CD4-positive, CD25-positive, alpha-beta regulatory T cell (primary cell): ENCODE measurements around the gene PHAF1. TPM values are rescaled to one million over a fixed set of nuclear protein-coding genes. Genes with fewer than 3 reads are reported as not detected.
A peak's percentile ranks its signal among the peaks of the same experiment; 100 is the strongest.

Source experiments
- ATAC-seq, 2 donors: fragments of 150-1000 bp; cut with Tn5 transposase; one replicate each; pipeline ENCODE4 v1.10.0; 2021; ENCODE audit warnings: low read depth in 2 of 2, moderate number of reproducible peaks in 2 of 2, moderate library complexity in 1 of 2
- DNase-seq, 3 donors: peaks; one replicate each; pipeline versions ENCODE4 v3.0.0 to v3.0.0-alpha.2; 2012 to 2022; ENCODE audit warnings: mixed read lengths in 1 of 3
- H3K27ac ChIP-seq: one replicate; pipeline ENCODE4 v1.7.0; 2013; ENCODE audit warnings: mild to moderate bottlenecking, low read length; ENCODE audit not compliant: insufficient read depth, poor library complexity, severe bottlenecking
- H3K27me3 ChIP-seq: one replicate; pipeline ENCODE4 v1.7.0; 2013; ENCODE audit warnings: low read length; ENCODE audit not compliant: control insufficient read depth, insufficient read depth
- H3K36me3 ChIP-seq: one replicate; pipeline ENCODE4 v1.7.0; 2013; ENCODE audit warnings: mild to moderate bottlenecking, low read length, moderate library complexity; ENCODE audit not compliant: control insufficient read depth, insufficient read depth
- H3K4me1 ChIP-seq: 2 replicates; pipeline ENCODE4 v1.7.0; 2013; ENCODE audit warnings: mild to moderate bottlenecking, low read length; ENCODE audit not compliant: insufficient read depth, control insufficient read depth, poor library complexity, severe bottlenecking
- H3K4me3 ChIP-seq: one replicate; pipeline ENCODE4 v1.7.0; 2013; ENCODE audit warnings: low read depth, mild to moderate bottlenecking, low read length, moderate library complexity
- H3K9me3 ChIP-seq, 2 experiments: 1 replicate in 1 of 2; 2 replicates in 1 of 2; pipeline ENCODE4 v1.7.0; 2013; ENCODE audit warnings: low read length in 2 of 2, mild to moderate bottlenecking in 1 of 2, moderate library complexity in 1 of 2; ENCODE audit not compliant: control insufficient read depth in 2 of 2
- H3K27ac Mint-ChIP-seq, 3 donors: one replicate each; pipeline ENCODE4 v1.8.0; 2020 to 2022; ENCODE audit warnings: mild to moderate bottlenecking in 3 of 3, mixed read lengths in 3 of 3, moderate library complexity in 2 of 3
- H3K27me3 Mint-ChIP-seq: one replicate; pipeline ENCODE4 v1.8.0; 2022; ENCODE audit warnings: mild to moderate bottlenecking, mixed read lengths
- H3K36me3 Mint-ChIP-seq: one replicate; pipeline ENCODE4 v1.8.0; 2020; ENCODE audit warnings: mixed read lengths
- H3K4me1 Mint-ChIP-seq, 4 donors: one replicate each; pipeline ENCODE4 v1.8.0; 2020 to 2022; ENCODE audit warnings: mixed read lengths in 4 of 4, mild to moderate bottlenecking in 1 of 4
- H3K4me3 Mint-ChIP-seq, 4 donors: one replicate each; pipeline ENCODE4 v1.8.0; 2020 to 2022; ENCODE audit warnings: mild to moderate bottlenecking in 4 of 4, mixed read lengths in 4 of 4, moderate library complexity in 3 of 4
- H3K9me3 Mint-ChIP-seq, 7 donors: one replicate each; pipeline ENCODE4 v1.8.0; 2020 to 2022; ENCODE audit warnings: mixed read lengths in 7 of 7, mild to moderate bottlenecking in 3 of 7, moderate library complexity in 2 of 7
- polyA plus RNA-seq, 4 donors: library from polyadenylated mRNA; unstranded; fragments of 300-500 nt; fragmentation: Illumina TruSeq; gene quantifications; one replicate each; pipeline ENCODE4 v1.2.3, GENCODE V29; 2021
- total RNA-seq: library from RNA; stranded (reverse); gene quantifications from one replicate; pipeline ENCODE4 v1.2.3, GENCODE V29; 2022

Gene PHAF1
- total and polyA plus RNA-seq, 5 donors from 2014 or later = 10.0 to 19.2 (median 12.0) TPM

GRCh38 chr16:67182288-67182687 is 72.5 kb downstream of the PHAF1 start:
- Mint-ChIP-seq H3K4me3 (no peak overlapping the region), H3K27me3 (peaks cover 15% of the 10 kb centered on the region), H3K4me1 (peaks cover 4 to 23% (median 13%) of the 10 kb centered on the region in 4 donors), H3K27ac (no peak overlapping the region), H3K9me3 (peaks cover 0 to 1% (median 0%) of the 10 kb centered on the region in 7 donors), H3K36me3 (no peaks in the 10 kb centered on the region)
- ATAC-seq = no peak
- Histone ChIP-seq H3K4me1 (peaks cover 31% of the 10 kb centered on the region), H3K36me3 (no peaks in the 10 kb centered on the region), H3K27ac (no peak overlapping the region), H3K4me3 (no peak overlapping the region), H3K9me3 (no peaks in the 10 kb centered on the region), H3K27me3 (peaks cover 3% of the 10 kb centered on the region)
- DNase-seq = no peak

GRCh38 chr16:67183284-67183626 is 73.5 kb downstream of the PHAF1 start:
- Mint-ChIP-seq H3K27me3 (peaks cover 10% of the 10 kb centered on the region), H3K4me1 (peaks cover 4 to 23% (median 11%) of the 10 kb centered on the region in 4 donors), H3K9me3 (no peaks in the 10 kb centered on the region), H3K36me3 (no peaks in the 10 kb centered on the region), H3K4me3 (no peak overlapping the region), H3K27ac (no peak overlapping the region)
- Histone ChIP-seq H3K27me3 (peaks cover 3% of the 10 kb centered on the region), H3K9me3 (no peaks in the 10 kb centered on the region), H3K4me3 (peak overlapping the region; percentile 73), H3K4me1 (peaks cover 25% of the 10 kb centered on the region), H3K27ac (peak overlapping the region; percentile 94), H3K36me3 (no peaks in the 10 kb centered on the region)
- ATAC-seq (no peak), DNase-seq (no peak)

DNA sequence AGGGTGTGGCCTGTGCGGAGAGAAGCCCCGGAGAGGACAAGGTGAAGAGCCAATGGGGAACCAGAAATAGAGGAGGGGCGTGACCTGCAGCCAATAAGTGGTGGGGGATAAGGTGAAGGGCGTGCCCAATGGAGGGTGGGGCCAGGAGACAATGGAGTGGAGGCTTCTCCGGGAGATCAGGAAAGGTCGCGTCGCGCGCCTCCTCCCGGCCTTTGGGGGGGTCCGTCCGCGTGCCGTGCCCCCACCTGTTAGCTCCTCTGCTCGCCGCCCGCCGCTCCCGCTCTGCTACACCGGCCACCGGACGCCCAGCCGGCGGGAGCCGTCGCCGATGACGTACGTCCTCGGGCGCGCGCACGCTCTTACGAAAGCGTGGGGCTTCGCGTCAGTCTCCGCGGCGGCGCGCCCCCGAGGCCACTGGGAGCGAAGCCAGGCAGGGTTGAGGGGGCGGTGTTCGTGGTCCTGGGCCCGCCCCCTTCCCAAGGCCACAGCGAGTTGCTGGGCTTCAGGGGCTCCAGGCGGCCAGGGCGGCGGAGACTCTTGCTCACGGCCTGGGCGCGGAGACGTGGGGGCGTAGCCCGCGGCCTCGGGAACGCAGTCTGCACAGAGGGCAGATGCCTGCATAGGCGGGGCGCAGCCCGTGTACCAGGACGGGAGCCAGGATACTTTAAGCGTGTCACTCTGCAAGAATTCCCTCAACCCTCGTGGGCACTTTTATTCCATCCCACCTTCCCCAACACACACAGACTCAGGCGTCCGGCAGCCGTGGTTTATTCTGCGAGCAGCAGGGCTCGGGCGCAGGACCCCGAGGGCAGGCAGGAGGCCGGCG is 74.1 kb downstream of the PHAF1 start, which contains the start of gene MATCAP1:
Gene MATCAP1, minus strand, starts transcription at position 337 of the 826 bp plus-strand sequence. CDS start 3,353 bp downstream, outside the sequence.
- no peaks in the 10 kb centered on the region for H3K36me3 Mint-ChIP-seq
- Histone ChIP-seq H3K27ac (peak within 1 kb of the TSS; percentile 94), H3K9me3 (no peaks in the 10 kb centered on the region), H3K36me3 (no peaks in the 10 kb centered on the region), H3K27me3 (peaks cover 3% of the 10 kb centered on the region), H3K4me1 (peaks cover 19% of the 10 kb centered on the region), H3K4me3 (peak within 1 kb of the TSS; percentile 77)
- peak; percentile 92 to 99 (median 96) for DNase-seq
- peaks cover 4 to 18% (median 9%) of the 10 kb centered on the region in 4 donors for H3K4me1 Mint-ChIP-seq
- H3K27ac Mint-ChIP-seq = peak within 1 kb of the TSS in 1 of 3 donors; percentile 74
- ATAC-seq = peak; percentile 94 to 95
- H3K4me3 Mint-ChIP-seq = peak within 1 kb of the TSS in 3 of 4 donors; percentile 88 to 94 (median 92)
- peaks cover 10% of the 10 kb centered on the region for H3K27me3 Mint-ChIP-seq
- H3K9me3 Mint-ChIP-seq = no peaks in the 10 kb centered on the region

GRCh38 chr16:67184453-67184994 is 74.8 kb downstream of the PHAF1 start:
- peak overlapping the region; percentile 77 for H3K4me3 ChIP-seq
- ATAC-seq (no peak), DNase-seq (no peak)
- H3K36me3 Mint-ChIP-seq = no peaks in the 10 kb centered on the region
- H3K9me3 Mint-ChIP-seq = no peaks in the 10 kb centered on the region
- H3K9me3 ChIP-seq = no peaks in the 10 kb centered on the region
- H3K4me3 Mint-ChIP-seq = peak overlapping the region in 3 of 4 donors; percentile 88 to 94 (median 92)
- H3K4me1 Mint-ChIP-seq = peaks cover 4 to 17% (median 7%) of the 10 kb centered on the region in 4 donors
- peaks cover 10% of the 10 kb centered on the region for H3K27me3 Mint-ChIP-seq
- H3K27me3 ChIP-seq = peaks cover 3% of the 10 kb centered on the region
- peak overlapping the region; percentile 94 for H3K27ac ChIP-seq
- peak overlapping the region in 1 of 3 donors; percentile 74 for H3K27ac Mint-ChIP-seq
- peaks cover 18% of the 10 kb centered on the region for H3K4me1 ChIP-seq
- H3K36me3 ChIP-seq = no peaks in the 10 kb centered on the region

DNA sequence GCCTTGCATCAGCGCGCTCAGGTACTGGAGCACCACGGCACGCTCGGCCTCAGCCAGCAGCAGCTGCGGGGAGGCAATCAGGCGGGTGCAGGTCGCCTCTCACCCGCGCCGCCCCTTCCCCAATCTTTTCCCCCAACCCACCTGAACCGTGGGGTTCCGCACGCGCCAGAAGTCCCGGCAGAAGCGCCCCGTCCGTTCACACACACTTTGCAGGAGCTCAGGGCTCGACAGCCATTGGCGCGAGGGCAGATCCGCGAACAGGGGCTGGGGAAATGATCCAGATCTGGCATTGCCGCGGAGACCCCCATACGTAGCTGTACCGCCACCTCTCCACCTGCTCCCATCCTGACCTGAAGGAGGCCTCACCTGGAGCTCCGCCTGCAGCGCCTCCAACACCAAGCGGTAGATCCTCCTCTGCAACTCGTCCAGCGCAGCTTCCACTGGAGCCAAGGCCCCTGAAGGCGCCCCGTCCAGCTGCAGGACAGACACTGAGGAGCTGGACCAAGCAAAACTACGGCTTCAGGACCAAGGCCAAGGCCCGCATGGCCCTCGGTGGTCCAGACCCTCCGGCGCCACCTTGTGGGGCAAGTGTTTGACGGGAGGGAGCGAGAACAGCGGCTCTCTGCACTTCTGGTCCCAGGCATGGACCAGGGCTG is 75.4 kb downstream of the PHAF1 start:
- ATAC-seq = no peak

GRCh38 chr16:67185651-67186134 is 76.0 kb downstream of the PHAF1 start:
- Histone ChIP-seq H3K36me3 (no peaks in the 10 kb centered on the region), H3K4me3 (no peak overlapping the region), H3K4me1 (peaks cover 18% of the 10 kb centered on the region), H3K27me3 (peaks cover 3% of the 10 kb centered on the region), H3K9me3 (no peaks in the 10 kb centered on the region), H3K27ac (no peak overlapping the region)
- H3K4me3 Mint-ChIP-seq = peak overlapping the region in 3 of 4 donors; percentile 88 to 94 (median 92)
- H3K27me3 Mint-ChIP-seq = peaks cover 10% of the 10 kb centered on the region
- H3K4me1 Mint-ChIP-seq = peaks cover 4 to 17% (median 7%) of the 10 kb centered on the region in 4 donors
- DNase-seq (no peak), ATAC-seq (no peak)
- peak overlapping the region in 2 of 3 donors; percentile 82 to 93 for H3K27ac Mint-ChIP-seq
- H3K36me3 Mint-ChIP-seq = no peaks in the 10 kb centered on the region
- no peaks in the 10 kb centered on the region for H3K9me3 Mint-ChIP-seq

More for the DNA sequence above, 75.4 kb downstream of the PHAF1 start:
- peak overlapping the region in 2 of 3 donors; percentile 82 to 93 for H3K27ac Mint-ChIP-seq
- Histone ChIP-seq H3K4me1 (peaks cover 18% of the 10 kb centered on the region), H3K36me3 (no peaks in the 10 kb centered on the region), H3K9me3 (no peaks in the 10 kb centered on the region), H3K4me3 (no peak overlapping the region), H3K27ac (no peak overlapping the region), H3K27me3 (peaks cover 3% of the 10 kb centered on the region)
- no peaks in the 10 kb centered on the region for H3K9me3 Mint-ChIP-seq
- H3K27me3 Mint-ChIP-seq = peaks cover 10% of the 10 kb centered on the region
- peaks cover 4 to 17% (median 7%) of the 10 kb centered on the region in 4 donors for H3K4me1 Mint-ChIP-seq
- no peaks in the 10 kb centered on the region for H3K36me3 Mint-ChIP-seq
- peak; percentile 71 to 79 (median 74) for DNase-seq
- H3K4me3 Mint-ChIP-seq = peak overlapping the region in 3 of 4 donors; percentile 88 to 94 (median 92)

- Histone ChIP-seq H3K27me3 (peaks cover 3% of the 10 kb centered on the region), H3K4me3 (no peak overlapping the region), H3K4me1 (peaks cover 22% of the 10 kb centered on the region), H3K36me3 (no peaks in the 10 kb centered on the region), H3K9me3 (no peaks in the 10 kb centered on the region), H3K27ac (no peak overlapping the region)
- DNase-seq (no peak), ATAC-seq (no peak)
- Mint-ChIP-seq H3K36me3 (no peaks in the 10 kb centered on the region), H3K27me3 (peaks cover 10% of the 10 kb centered on the region), H3K9me3 (no peaks in the 10 kb centered on the region), H3K4me1 (peaks cover 8 to 23% (median 11%) of the 10 kb centered on the region in 4 donors), H3K27ac (no peak overlapping the region), H3K4me3 (peak overlapping the region in 2 of 4 donors; percentile 27 to 59)
Measured at GRCh38 chr16:67186550-67186950, 76.8 kb downstream of the PHAF1 start.
